Pulmonary artery endothelial cell (primary cell): Measurements from ENCODE around the gene CDS1. TPM values are rescaled to one million over a fixed set of nuclear protein-coding genes. Genes with fewer than 3 reads are reported as not detected.
"Not testable (repeated sequence)": the region's sequence is repeated elsewhere in the genome, so short reads cannot be mapped to it uniquely, and the experiment has no call there.

Source experiments
- DNase-seq: peaks from one replicate; pipeline ENCODE4 v3.0.0-alpha.2; 2011; ENCODE audit warnings: low read depth, low spot score
- total RNA-seq: library from RNA; depleted of rRNA; stranded (reverse); fragments of >200 nt; gene quantifications from 2 replicates; pipeline ENCODE4 v1.2.3, GENCODE V29; 2014

CDS1 gene
- total RNA-seq, 1 donor from 2014 or later, result not detected

DNA sequence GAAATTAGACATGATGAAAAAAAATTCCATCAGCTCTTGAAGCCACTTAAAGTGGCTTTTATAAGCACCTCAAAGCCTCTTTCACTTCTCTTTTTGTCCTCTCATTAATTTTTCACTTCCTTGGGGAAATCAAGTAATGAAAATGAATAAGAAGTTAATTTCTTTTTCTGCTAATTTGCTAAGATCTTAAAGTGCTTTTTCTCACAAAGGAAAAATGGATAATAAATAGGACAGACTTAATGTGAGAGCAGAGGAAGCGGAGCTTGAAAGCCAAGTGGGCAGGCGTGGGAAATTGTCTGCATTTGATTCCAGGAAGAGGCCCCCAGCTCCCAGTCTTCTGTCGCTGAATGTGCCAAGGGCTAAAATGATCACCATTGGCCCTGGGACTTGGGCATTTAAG lies 28.6 kb downstream of the CDS1 start:
- no peak for DNase-seq

DNA sequence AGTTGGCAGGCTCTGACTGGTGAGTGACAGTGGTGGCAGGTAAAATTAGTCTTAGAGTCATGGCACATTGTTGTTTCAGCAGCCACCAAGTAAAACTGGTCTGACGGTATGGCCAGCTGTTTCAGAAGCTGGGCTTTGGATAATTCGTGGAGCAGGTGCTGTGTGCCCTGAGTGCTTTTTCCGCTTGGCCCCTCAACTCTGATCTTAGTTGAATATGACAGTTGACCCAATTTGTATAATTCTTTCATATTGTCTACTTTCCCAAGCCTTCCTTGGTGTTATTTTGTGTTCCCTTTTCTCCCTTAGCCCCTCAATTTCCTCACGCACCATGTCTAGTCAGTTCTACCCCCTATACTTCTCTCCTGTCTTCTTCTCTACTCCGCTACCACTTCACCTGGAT lies 32.0 kb downstream of the CDS1 start:
- DNase-seq, result no peak

- DNase-seq, result no peak
Observed at GRCh38 chr4:84615355-84615754, 32.4 kb downstream of the CDS1 start.

DNA sequence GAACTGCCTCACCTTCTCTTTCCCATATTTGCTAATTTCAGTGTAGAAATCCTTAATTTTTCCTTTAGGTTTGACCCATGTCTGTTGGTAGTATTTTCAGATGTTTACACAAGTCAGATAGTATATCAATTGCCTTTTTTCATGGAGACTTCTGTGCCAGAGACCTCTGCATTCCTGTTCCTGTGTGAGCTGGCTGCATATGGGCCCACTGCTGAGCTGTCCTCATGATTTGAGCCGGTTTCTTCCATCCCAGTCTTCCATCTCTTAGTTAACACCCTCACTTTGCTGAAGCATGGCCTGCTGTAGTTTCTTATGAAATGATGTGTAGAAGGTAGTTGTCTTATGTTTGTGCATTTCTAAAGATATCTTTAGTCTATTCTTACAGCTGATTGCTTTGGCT lies 40.0 kb downstream of the CDS1 start:
- no peak for DNase-seq

- no peak for DNase-seq
Observed at GRCh38 chr4:84623661-84624060, 40.7 kb downstream of the CDS1 start.

- DNase-seq, result no peak
Observed at GRCh38 chr4:84626673-84627072, 43.7 kb downstream of the CDS1 start.

DNA sequence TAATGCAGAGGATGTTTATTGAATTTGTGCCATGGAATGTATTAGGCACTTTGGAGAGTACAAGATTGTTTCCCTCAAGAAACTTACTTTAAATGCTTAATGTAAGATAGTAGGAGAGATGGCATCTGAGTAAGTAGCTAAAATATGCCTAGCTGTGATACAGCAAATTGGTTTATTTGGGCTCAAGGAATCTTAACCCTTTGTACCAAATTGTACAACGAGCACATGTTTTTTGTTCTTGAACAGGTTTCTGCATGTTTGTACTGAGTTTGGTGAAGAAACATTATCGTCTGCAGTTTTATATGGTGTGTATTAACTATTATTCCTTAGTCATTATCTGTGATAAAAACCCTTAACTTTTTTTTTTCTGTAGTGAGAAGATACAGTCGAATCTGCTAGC lies 48.6 kb downstream of the CDS1 start:
- DNase-seq, result no peak

GRCh38 chr4:84632092-84632491 lies 49.2 kb downstream of the CDS1 start:
- DNase-seq, result no peak

DNA sequence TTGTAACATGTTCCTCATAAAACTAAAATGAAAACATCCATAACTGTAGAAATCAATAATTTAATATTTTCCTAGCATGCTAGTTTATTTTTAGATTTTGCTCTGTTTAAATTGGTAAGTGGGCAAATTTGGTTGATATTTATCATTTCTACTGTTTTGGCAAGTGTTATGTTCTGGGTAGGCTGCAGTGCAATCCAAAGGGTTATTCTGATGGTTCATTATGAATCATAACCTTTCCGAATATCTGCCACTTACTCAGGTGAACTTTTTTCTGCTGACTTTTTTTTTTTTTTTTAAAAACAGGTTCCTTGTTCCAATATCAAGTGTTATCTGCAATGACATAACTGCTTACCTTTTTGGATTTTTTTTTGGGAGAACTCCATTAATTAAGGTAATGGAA lies 52.0 kb downstream of the CDS1 start:
- no peak for DNase-seq

DNA sequence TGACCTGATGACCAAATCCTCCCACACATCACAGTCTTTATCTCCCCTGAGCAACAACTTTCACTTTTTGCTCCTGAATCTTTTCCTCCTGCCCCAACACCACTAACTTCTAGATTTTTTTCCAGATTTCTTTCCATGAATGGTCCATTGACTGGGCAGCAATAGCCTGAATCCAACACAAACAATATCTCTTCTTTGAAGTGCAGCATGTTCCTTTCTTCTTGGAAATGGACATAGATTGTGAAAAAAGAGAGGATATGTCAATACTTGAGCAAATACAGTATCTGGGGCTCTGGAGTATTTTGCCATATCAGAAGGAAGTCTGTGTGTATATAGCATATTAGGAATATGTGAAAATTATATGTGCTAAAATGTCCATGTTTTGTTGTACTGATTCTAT lies 55.2 kb downstream of the CDS1 start:
- no peak for DNase-seq

- no peak for DNase-seq
Observed at GRCh38 chr4:84639145-84639544, 56.2 kb downstream of the CDS1 start.

DNA sequence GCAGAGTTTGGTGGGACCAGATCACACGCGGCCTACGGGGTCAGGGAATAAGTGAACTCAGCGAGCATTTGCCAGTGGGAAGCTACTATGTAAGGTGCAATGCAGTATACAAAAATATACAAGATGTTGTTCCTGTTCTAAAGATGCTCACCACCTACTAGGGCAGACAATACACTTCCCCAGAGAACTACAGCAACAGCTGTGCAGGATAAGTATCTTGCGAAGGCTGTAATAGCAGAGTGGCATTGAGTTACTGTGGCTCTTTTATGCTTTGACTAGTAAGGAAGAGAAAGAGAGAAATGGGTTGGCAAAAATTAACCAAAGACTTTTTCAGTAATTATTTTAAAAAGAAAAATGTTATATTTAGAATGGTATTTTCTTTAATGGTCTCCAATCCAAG lies 61.2 kb downstream of the CDS1 start:
- no peak for DNase-seq

DNA sequence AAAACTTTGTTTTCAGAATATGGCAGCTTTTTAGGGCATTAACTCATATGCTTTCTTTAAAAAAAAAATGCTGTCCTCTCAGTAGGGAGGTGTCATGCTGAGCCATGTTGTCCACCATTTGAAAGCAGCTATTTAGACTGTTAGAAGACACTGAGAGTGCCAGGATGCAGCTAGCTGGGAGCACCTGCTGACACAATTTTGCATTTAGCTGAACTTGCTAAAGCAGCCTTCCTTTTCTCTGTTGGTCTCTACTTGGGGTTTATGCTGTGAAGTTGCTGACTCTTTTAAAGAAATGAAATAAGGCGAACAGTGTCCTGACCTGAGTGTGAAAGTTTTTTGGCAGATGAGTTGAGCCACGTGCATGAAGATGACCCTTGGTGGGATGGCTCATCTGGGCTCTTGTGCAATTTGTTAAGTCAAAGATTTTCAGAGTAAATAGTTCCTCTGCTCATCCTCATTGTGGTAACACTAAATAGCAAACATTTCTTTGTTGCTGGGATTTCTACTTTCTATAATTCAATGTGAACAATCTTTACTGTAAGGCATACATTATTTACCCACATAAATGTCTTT lies 64.5 kb downstream of the CDS1 start:
- no peak for DNase-seq

GRCh38 chr4:84648178-84648577 lies 65.3 kb downstream of the CDS1 start:
- no peak for DNase-seq

- DNase-seq, result no peak
Observed at GRCh38 chr4:84648863-84649647, 66.1 kb downstream of the CDS1 start.

DNA sequence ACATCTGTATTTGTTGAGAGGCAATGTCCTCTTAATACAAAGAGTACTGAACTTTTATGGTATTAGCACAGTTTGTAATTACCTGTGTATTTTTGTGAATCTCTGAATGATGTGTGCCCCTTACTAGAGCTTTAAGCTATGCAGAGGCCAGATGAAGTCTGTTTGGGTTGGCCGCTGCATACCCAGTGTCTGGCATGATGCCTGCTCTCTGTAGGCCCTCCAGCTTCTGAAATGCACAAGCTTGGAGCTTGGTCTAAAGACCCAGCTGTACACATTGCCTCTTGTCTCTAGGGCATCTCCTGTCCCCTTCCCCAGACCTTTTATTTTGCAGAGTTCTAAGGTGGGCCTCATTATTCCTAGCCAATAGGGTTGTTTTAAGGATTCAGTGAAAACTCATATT lies 68.6 kb downstream of the CDS1 start:
- no peak for DNase-seq

DNA sequence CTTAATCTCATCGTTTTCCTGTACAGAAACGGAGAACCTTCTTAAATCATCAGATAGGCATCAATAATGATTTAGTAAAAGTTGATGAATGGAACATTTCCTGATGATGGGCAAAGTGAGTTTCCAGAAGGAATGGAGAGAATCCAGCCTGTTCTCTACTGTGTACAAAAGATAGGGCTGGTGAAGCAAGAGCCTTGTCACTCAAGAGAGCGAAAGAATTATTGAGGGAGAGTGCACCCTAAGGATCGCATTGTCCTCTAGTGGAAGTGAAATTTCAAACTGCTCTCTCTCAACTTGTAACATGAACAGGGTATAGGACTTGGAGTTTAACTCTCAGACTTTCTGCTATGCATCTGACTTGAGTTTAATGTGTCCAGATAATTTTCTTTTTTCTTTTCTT lies 69.6 kb downstream of the CDS1 start:
- DNase-seq, result no peak

- DNase-seq, result no peak
Observed at GRCh38 chr4:84660606-84661005, 77.7 kb downstream of the CDS1 start.

- no peak for DNase-seq
Observed at GRCh38 chr4:84661191-84661939, 78.4 kb downstream of the CDS1 start.

DNA sequence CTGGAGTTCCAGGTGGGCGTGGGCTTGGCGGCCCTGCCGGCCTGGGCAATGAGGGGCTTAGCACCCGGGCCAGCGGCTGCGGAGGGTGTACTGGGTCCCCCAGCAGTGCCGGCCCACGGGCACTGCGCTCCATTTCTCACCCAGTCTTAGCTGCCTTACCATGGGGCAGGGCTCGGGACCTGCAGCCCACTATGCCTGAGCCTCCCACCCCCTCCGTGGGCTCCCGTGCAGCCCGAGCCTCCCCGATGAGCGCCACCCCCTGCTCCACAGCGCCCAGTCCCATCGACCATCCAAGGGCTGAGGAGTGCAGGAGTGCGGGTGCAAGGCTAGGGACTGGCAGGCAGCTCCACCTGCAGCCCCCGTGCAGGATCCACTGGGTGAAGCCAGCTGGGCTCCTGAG lies 81.8 kb downstream of the CDS1 start:
- not testable (repeated sequence) for DNase-seq

DNA sequence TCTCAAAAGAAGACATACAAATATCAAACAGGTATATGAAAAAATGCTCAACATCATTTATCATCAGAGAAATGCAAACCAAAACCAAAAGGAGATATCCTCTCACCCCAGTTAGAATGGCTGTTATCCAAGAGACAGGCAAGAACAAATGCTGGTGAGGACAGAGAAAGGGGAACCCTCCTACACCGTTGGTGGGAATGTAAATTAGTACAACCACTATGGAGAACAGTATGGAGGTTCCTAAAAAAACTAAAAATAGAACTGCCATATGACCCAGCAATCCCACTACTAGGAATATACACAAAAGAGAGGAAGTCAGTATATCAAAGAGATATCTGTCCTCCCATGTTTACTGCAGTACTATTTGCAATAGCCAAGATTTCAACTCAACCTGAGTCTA lies 83.5 kb downstream of the CDS1 start:
- DNase-seq, result no peak

GRCh38 chr4:84669201-84669600 lies 86.3 kb downstream of the CDS1 start:
- no peak for DNase-seq

DNA sequence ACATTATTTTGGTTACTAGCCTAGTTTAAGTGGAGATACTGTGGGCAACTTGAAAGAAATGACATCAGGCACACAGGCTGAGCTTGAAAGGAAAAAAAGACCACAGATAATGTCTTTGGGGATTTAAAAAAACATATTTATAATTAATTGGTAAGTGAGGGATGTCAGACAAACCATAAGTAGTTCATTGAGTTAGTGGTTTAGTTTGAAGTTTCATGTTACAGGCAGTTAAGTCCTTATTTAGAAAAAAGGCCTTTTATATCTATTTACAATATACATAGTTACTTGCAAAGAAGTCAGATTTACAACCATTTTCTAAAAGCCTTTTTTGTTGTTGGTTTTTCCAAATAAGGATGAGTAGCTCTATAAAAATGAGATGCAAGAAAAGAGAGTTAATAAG lies 89.2 kb downstream of the CDS1 start:
- DNase-seq, result no peak
